Keratinocyte (primary cell): Measurements from ENCODE around the gene EN2. TPM values are rescaled to one million over a fixed set of nuclear protein-coding genes. Genes with fewer than 3 reads are reported as not detected.

Experiments used
- DNase-seq: peaks from one replicate; pipeline ENCODE4 v3.0.0-alpha.2; 2011; ENCODE audit warnings: low read depth, missing footprints, low spot score
- FAIRE-seq: peaks from 2 replicates; lab custom pipeline; 2011; peaks lifted over from hg19 to GRCh38; lab: Jason Lieb, UNC
- H2AFZ ChIP-seq: 2 replicates; pipeline ENCODE4 v1.6.0; 2012; ENCODE audit warnings: low read length, control low read depth, inconsistent platforms; ENCODE audit not compliant: control insufficient read depth
- H3K27ac ChIP-seq: 2 replicates; pipeline ENCODE4 v1.5.1; 2011; ENCODE audit warnings: low read length; ENCODE audit not compliant: control insufficient read depth, insufficient read depth
- H3K27me3 ChIP-seq: 3 replicates; pipeline ENCODE4 v1.6.0; 2011; ENCODE audit warnings: low read length; ENCODE audit not compliant: control insufficient read depth, insufficient read depth; ENCODE audit errors: extremely low read depth
- H3K36me3 ChIP-seq, 2 experiments: 2 replicates in 1 of 2; 3 replicates in 1 of 2; pipeline ENCODE4 v1.5.1; 2011; ENCODE audit warnings: low read length in 2 of 2, mild to moderate bottlenecking in 1 of 2; ENCODE audit not compliant: control insufficient read depth in 2 of 2, insufficient read depth in 2 of 2; ENCODE audit errors: extremely low read depth in 1 of 2
- H3K4me1 ChIP-seq: 3 replicates; pipeline ENCODE4 v1.5.1; 2011; ENCODE audit warnings: low read length; ENCODE audit not compliant: control insufficient read depth, insufficient read depth; ENCODE audit errors: extremely low read depth
- H3K4me2 ChIP-seq: 3 replicates; pipeline ENCODE4 v1.6.0; 2011; ENCODE audit warnings: low read depth, low read length; ENCODE audit not compliant: control insufficient read depth, insufficient read depth; ENCODE audit errors: extremely low read depth
- H3K4me3 ChIP-seq, 3 experiments: fragments of 200-600 bp in 1 of 3; sonication (generic) in 1 of 3; 2 replicates in 2 of 3; 3 replicates in 1 of 3; pipeline ENCODE4 v1.5.1; 2011 to 2016; ENCODE audit warnings: low read length in 3 of 3, mild to moderate bottlenecking in 3 of 3, control low read depth in 2 of 3, inconsistent platforms in 1 of 3, low read depth in 1 of 3, mixed read lengths in 1 of 3, mixed run types in 1 of 3, moderate library complexity in 1 of 3; ENCODE audit not compliant: control insufficient read depth in 2 of 3, insufficient read depth in 2 of 3; ENCODE audit errors: extremely low read depth in 1 of 3
- H3K79me2 ChIP-seq: 2 replicates; pipeline ENCODE4 v1.6.0; 2012; ENCODE audit warnings: low read length; ENCODE audit not compliant: control insufficient read depth, insufficient read depth
- H3K9ac ChIP-seq: 3 replicates; pipeline ENCODE4 v1.6.0; 2011; ENCODE audit warnings: low read length; ENCODE audit not compliant: control insufficient read depth, insufficient read depth; ENCODE audit errors: extremely low read depth
- H3K9me1 ChIP-seq: 3 replicates; pipeline ENCODE4 v1.6.0; 2011; ENCODE audit warnings: low read length; ENCODE audit not compliant: control insufficient read depth, insufficient read depth; ENCODE audit errors: extremely low read depth
- H3K9me3 ChIP-seq: 2 replicates; pipeline ENCODE4 v1.5.1; 2012; ENCODE audit warnings: low read depth, low read length; ENCODE audit not compliant: control insufficient read depth
- H4K20me1 ChIP-seq: 3 replicates; pipeline ENCODE4 v1.6.0; 2011; ENCODE audit warnings: low read length; ENCODE audit not compliant: control insufficient read depth, insufficient read depth; ENCODE audit errors: extremely low read depth
- CTCF ChIP-seq, 3 experiments: IDR thresholded peaks in 1 of 3; conservative IDR thresholded peaks in 1 of 3; optimal IDR thresholded peaks in 1 of 3; 2 replicates in 2 of 3; 3 replicates in 1 of 3; pipeline versions ENCODE3 to v1.5.1; 2011; ENCODE audit warnings: low read length in 3 of 3, mild to moderate bottlenecking in 3 of 3, moderate library complexity in 2 of 3, control low read depth in 1 of 3, inconsistent platforms in 1 of 3; ENCODE audit not compliant: insufficient read depth in 2 of 3; ENCODE audit errors: extremely low read depth in 1 of 3
- EZH2 ChIP-seq: IDR thresholded peaks from one replicate; pipeline ENCODE4 v1.6.1; 2012; ENCODE audit warnings: inconsistent platforms, mild to moderate bottlenecking, low read length, moderate library complexity
- dilution Hi-C: fragments of 300-500 bp; cut with MboI; formaldehyde crosslinking; loops from one replicate; pipeline ENCODE4 v1.7.0; 2020; ENCODE audit warnings: low sequenced_read_pairs; ENCODE audit not compliant: extremely low pct_ligation_motif_present
- polyA plus RNA-seq, 5 experiments: library from polyadenylated mRNA; depleted of rRNA in 3 of 5; stranded (reverse) in 3 of 5; stranded (forward) in 1 of 5; unstranded in 1 of 5; fragments of >200 nt; gene quantifications; 1 replicate in 1 of 5; 2 replicates in 3 of 5; 3 replicates in 1 of 5; pipeline versions ENCODE4 v1.2.1 to v1.2.3, GENCODE V29; 2011 to 2012; ENCODE audit warnings: missing spikeins in 2 of 5, low read depth in 1 of 5, low replicate concordance in 1 of 5

Gene EN2
- polyA plus RNA-seq, 1 donor (not counting 4 experiments of a cell fraction or from before 2014, with no cell fraction given): 0.05 TPM

- Histone ChIP-seq H3K79me2 (no peaks in the 10 kb centered on the region), H3K9ac (no peak overlapping the region), H3K4me2 (no peak overlapping the region), H4K20me1 (no peaks in the 10 kb centered on the region), H3K4me3 (no peak overlapping the region), H3K4me1 (no peaks in the 10 kb centered on the region), H3K36me3 (no peaks in the 10 kb centered on the region), H3K27ac (no peak overlapping the region), H3K27me3 (peaks cover 59% of the 10 kb centered on the region), H2AFZ (no peak overlapping the region), H3K9me3 (no peaks in the 10 kb centered on the region), H3K9me1 (no peaks in the 10 kb centered on the region)
- DNase-seq (no peak), FAIRE-seq (no peak)
- dilution Hi-C loops: no loop called here
- TF ChIP-seq CTCF (optimal IDR thresholded peaks at IDR 0.05 in 1 of 3, IDR thresholded peaks at IDR 0.05 in 1 of 3, conservative IDR thresholded peaks at IDR 0.05 in 1 of 3; ENCODE audit: extremely low read depth in 1 of 3, insufficient read depth in 2 of 3, low read length in 3 of 3) (no peak), EZH2 (no peak)
Observed at GRCh38 chr7:155511702-155511996, 53.7 kb downstream of the EN2 start.

GRCh38 chr7:155512246-155512887, 54.4 kb downstream of the EN2 start:
- FAIRE-seq (no peak), DNase-seq (no peak)
- H3K4me1 ChIP-seq: no peaks in the 10 kb centered on the region
- H3K9me1 ChIP-seq: no peaks in the 10 kb centered on the region
- H3K4me3 ChIP-seq: no peak overlapping the region
- H3K27me3 ChIP-seq: peaks cover 55% of the 10 kb centered on the region
- H3K9ac ChIP-seq: no peak overlapping the region
- dilution Hi-C loops: no loop called here
- no peaks in the 10 kb centered on the region for H3K9me3 ChIP-seq
- H4K20me1 ChIP-seq: no peaks in the 10 kb centered on the region
- no peak overlapping the region for H2AFZ ChIP-seq
- TF ChIP-seq CTCF (optimal IDR thresholded peaks at IDR 0.05 in 1 of 3, IDR thresholded peaks at IDR 0.05 in 1 of 3, conservative IDR thresholded peaks at IDR 0.05 in 1 of 3; ENCODE audit: extremely low read depth in 1 of 3, insufficient read depth in 2 of 3, low read length in 3 of 3) (no peak), EZH2 (no peak)
- H3K79me2 ChIP-seq: no peaks in the 10 kb centered on the region
- H3K36me3 ChIP-seq: no peaks in the 10 kb centered on the region
- no peak overlapping the region for H3K4me2 ChIP-seq
- no peak overlapping the region for H3K27ac ChIP-seq
